ENCODE results near the gene HOXC5.

Gene HOXC5

GRCh38 chr12:54049108-54049507, 16.3 kb downstream of the HOXC5 start:
- DNase-seq, result no peak

- no peak for DNase-seq
Measured at GRCh38 chr12:54050482-54050810, 17.6 kb downstream of the HOXC5 start.

DNA sequence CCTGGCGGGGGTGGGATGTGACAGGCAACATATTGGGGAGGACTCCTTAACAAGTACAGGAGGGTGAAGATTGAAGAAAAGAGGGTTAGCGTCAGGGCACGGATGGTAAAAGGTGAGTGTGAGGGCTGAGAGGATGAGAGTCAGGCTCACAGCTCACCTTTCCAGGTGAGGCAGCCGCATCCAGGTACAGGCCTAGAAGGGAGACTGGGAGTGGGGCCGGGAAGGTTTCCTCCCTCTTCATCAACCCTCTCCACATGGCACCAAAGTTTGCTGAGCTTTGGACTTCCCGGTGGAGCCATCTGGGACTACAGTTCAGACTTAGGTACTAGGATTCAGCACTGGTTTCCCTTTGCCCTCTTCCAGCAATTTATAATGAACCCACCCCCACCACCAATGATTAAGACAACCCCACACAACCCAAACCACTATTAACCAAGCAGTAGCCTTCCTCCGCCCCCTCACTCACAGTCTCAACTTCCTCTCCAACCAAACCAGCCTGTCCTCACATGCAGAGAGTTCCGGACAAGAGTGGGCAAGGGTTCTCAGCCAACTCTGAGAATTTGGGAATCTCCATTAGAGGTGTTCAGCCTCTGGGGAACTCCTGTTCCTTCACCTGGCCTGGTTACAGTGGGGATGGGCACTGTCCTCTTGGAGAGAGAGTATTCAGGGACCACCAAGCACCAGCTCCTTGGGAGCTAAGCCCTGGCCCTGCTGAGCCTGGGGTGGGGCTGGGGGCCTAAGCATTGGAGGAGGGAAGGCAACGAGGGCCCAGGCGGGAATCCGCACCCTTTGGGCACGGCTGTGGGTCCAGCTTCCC, 18.4 kb downstream of the HOXC5 start:
- no peak for DNase-seq

DNA sequence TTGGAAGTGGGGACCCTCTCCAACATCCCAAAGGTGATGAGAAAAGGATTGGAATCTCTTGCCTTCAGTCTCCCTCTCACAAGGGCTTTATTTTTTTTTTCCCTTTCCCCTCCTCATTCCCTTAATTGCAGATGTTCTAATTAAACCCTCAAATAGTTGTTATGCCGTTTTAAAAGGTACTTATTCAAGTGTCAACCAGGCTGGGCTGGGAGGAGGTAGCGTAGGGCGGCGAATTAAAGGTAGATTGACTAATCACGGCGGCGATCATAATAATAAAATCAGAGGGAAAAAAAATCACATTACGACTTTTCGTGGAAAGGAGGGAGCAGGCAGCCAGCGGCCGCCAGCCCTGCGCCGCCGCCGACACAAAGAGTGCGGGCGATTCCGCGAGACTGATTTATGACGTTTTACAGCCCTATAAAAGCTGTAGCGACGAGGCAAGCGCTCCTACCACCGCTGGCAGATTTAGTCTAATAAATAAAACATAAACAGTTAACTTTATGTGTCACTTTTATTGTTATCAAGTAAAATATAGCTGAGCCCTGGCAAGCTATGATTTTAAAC, 19.1 kb downstream of the HOXC5 start:
- no peak for DNase-seq

GRCh38 chr12:54052438-54053002, 19.7 kb downstream of the HOXC5 start:
- DNase-seq, result no peak

DNA sequence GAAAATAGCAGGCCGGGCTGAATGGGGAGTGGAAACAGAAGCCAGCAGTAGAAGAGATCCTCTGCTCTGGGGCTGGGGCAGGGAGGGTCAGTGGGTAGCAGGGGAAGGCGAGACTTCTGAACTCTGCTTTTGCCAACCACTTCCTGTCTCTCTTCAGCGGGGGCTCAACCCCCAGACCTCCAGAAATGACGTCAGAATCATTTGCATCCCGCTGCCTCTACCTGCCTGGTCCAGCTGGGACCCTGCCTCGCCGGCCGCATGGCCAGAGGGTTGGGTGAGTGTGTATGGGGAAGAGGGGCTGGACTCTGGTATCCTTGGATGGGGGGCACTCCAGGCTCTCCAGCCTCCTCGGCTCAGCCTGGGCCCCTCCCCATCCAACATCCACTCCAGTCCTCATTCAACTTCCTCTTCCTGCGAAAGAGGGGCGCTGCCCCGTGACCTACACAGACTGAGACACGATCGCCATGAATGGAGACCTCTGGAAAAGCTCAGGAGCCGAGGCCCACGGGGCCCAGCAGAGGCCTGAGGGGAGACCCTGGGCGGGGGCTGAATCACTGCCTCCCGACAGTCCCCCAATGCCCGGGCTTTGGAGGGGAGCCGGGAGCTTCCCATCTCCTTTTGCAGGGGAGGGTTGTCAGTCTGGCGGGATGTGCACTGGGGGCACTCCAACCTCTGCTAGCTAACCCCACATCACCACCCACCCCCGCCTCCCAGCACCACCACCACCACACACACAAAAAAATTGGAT, 20.3 kb downstream of the HOXC5 start:
- DNase-seq, result no peak

DNA sequence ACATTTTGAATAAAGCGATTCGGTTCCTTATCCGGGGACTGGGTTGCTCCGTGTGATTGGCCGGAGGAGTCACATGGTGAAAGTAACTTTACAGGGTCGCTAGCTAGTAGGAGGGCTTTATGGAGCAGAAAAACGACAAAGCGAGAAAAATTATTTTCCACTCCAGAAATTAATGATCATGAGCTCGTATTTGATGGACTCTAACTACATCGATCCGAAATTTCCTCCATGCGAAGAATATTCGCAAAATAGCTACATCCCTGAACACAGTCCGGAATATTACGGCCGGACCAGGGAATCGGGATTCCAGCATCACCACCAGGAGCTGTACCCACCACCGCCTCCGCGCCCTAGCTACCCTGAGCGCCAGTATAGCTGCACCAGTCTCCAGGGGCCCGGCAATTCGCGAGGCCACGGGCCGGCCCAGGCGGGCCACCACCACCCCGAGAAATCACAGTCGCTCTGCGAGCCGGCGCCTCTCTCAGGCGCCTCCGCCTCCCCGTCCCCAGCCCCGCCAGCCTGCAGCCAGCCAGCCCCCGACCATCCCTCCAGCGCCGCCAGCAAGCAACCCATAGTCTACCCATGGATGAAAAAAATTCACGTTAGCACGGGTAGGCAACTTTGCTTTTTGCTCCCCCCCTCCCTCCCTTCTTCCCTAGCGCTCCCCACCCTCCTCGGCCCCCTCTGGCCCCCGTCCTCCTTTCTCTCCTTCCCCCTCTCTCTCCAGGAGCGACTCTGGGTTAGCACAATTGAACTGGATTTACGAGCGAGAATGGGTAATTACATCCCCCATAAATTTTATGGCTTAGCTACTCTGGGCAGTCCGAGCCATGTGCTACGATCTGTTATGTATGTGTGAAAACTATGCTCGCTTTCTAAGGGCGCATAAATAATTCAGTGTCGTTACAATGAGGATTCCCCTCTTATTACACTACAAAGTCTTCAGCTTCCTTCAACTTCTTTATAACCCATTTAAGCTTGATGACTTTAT, 21.2 kb downstream of the HOXC5 start, which contains the start of gene HOXC4:
Gene HOXC4 (plus strand): TSS at position 85 of the 991 bp plus-strand sequence. CDS start 88 bp downstream, at position 173.
- DNase-seq, result no peak

DNA sequence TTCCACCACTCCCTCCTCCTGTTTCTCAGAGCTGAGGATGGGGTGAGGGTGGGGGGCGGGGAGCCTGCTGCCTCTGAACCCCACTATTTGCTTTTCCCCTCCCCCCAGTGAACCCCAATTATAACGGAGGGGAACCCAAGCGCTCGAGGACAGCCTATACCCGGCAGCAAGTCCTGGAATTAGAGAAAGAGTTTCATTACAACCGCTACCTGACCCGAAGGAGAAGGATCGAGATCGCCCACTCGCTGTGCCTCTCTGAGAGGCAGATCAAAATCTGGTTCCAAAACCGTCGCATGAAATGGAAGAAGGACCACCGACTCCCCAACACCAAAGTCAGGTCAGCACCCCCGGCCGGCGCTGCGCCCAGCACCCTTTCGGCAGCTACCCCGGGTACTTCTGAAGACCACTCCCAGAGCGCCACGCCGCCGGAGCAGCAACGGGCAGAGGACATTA, 21.9 kb downstream of the HOXC5 start:
- no peak for DNase-seq

- DNase-seq, result no peak
Measured at GRCh38 chr12:54055552-54055951, 22.7 kb downstream of the HOXC5 start.

DNA sequence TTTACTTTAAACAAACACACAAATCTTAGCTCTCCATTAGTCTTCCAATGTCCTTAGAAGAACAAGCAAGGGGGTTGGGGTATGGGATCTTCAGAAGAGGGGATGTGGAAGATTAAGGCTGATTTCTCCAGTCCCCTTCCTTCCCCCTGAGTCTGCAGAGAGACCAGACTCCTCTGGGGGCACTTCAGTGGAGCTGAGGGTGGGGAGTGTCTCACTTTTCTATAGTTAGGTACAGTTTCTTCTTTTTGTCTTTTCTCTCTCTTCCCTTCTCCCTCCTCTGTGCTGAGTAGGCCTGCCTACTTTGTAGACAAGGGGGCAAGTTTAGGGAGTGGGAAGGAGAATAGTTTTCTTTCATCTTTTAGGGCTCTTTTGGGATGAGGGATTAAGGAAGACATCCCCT, 23.3 kb downstream of the HOXC5 start:
- DNase-seq, result no peak

- no peak for DNase-seq
Measured at GRCh38 chr12:54058128-54058768, 25.4 kb downstream of the HOXC5 start.

GRCh38 chr12:54059668-54060067, 26.8 kb downstream of the HOXC5 start:
- no peak for DNase-seq

- DNase-seq, result no peak
Measured at GRCh38 chr12:54060174-54060974, 27.5 kb downstream of the HOXC5 start.

- no peak for DNase-seq
Measured at GRCh38 chr12:54060975-54061778, 28.3 kb downstream of the HOXC5 start.

DNA sequence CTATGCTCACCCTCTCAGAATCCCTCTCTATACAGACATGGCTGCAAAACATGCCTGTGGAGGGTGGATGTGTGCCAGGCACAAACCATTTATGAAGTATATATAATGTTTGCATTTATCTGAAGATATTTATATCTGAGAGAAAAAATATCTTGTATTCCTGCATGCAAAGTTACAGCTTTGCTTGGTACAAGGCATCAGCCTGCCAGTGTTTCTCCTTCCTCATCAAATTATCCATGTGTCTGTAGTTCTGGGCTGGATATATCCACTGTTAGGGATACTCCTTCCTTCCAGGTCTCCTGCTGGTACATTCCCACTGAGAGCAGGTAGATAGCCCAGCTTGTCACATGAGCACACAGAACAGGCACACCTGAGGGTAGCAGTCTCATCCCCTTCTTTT, 32.8 kb downstream of the HOXC5 start:
- DNase-seq, result no peak

- no peak for DNase-seq
Measured at GRCh38 chr12:54066408-54066807, 33.6 kb downstream of the HOXC5 start.

DNA sequence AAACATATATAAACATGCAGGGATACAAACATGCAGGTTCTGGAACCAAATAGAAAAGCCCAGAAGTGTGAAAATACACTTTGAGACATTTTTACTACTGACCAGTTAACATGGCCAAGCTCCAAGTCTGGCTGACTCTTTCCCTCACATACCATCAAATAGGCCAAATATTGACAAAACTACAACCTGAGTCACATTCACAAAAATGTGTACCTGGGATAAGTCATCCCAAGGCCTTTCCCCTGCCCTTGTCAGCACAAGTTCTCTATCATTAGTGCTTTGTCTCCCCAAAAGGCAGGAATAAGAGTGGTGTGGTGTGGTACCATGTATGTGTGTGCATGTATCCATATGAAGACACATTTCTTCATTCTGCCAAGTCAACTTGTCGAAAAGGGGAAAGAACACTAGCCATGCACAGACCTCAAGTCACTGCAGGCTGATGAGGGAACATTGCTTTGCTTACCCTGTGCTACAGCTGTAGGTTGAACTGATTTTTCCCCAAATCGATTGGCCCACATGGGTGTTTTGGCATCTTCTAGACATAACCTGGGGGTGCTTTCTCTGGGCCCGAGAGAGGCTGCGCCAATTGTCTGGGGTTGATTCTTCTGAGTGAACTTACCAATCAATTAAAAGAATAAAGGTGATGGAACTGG, 35.7 kb downstream of the HOXC5 start:
- no peak for DNase-seq

- DNase-seq, result no peak
Measured at GRCh38 chr12:54071942-54072341, 39.1 kb downstream of the HOXC5 start.

DNA sequence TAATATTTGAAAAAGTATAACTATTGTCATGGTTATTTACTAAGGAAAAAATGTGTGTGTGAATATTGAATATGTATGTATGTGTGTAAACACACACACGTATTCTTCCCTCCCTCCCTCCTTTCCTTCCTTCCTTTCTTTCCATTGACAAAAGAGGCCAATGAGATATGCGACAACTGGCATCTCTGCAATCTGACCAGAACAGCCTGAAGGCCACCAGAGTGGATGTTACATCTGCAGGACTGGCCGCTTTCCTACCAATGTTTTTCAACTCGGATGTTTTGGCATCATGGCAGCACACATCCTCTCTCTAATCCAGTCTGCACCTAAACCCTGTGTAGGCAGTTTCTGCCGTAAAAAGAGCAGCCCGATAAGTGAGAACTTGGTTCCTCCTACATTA, 41.5 kb downstream of the HOXC5 start:
- DNase-seq, result no peak
